IPS-18c (cell line): ENCODE data around the gene SLC13A3.
"Not testable (repeated sequence)": the region's sequence is repeated elsewhere in the genome, so short reads cannot be mapped to it uniquely, and the experiment has no call there.

Source experiments
- H3K4me3 ChIP-seq: 2 replicates; pipeline ENCODE4 v1.7.0; 2013; ENCODE audit warnings: low read depth, mild to moderate bottlenecking, low read length, moderate library complexity; ENCODE audit not compliant: insufficient read depth
- H3K9me3 ChIP-seq: one replicate; pipeline ENCODE4 v1.6.1; 2013; ENCODE audit warnings: mild to moderate bottlenecking, low read length, moderate library complexity; ENCODE audit not compliant: control insufficient read depth, insufficient read depth

SLC13A3 gene

GRCh38 chr20:46683668-46683938, 32.3 kb upstream of the SLC13A3 start:
- Histone ChIP-seq H3K4me3 (peak overlapping the region; percentile 34), H3K9me3 (no peaks in the 10 kb centered on the region)

- Histone ChIP-seq H3K9me3 (no peaks in the 10 kb centered on the region), H3K4me3 (peak overlapping the region; percentile 34)
Measured at GRCh38 chr20:46683011-46683667, 31.9 kb upstream of the SLC13A3 start.

- no peaks in the 10 kb centered on the region for H3K9me3 ChIP-seq
- H3K4me3 ChIP-seq: no peak overlapping the region; the same call in 1 of the 2 replicates
Measured at GRCh38 chr20:46682063-46682821, 31.0 kb upstream of the SLC13A3 start.

GRCh38 chr20:46681032-46681854, 30.0 kb upstream of the SLC13A3 start:
- Histone ChIP-seq H3K4me3 (no peak overlapping the region), H3K9me3 (no peaks in the 10 kb centered on the region)

- Histone ChIP-seq H3K9me3 (no peaks in the 10 kb centered on the region), H3K4me3 (no peak overlapping the region)
Measured at GRCh38 chr20:46680684-46681031, 29.4 kb upstream of the SLC13A3 start.

- no peaks in the 10 kb centered on the region for H3K9me3 ChIP-seq
Measured at GRCh38 chr20:46678516-46678915, 27.3 kb upstream of the SLC13A3 start.

GRCh38 chr20:46677608-46678007, 26.3 kb upstream of the SLC13A3 start:
- Histone ChIP-seq H3K9me3 (no peaks in the 10 kb centered on the region), H3K4me3 (no peak overlapping the region)

More at GRCh38 chr20:46678516-46678915, 27.3 kb upstream of the SLC13A3 start:
- no peak overlapping the region for H3K4me3 ChIP-seq

- not testable (repeated sequence) for H3K9me3 ChIP-seq, H3K4me3 ChIP-seq
Measured at GRCh38 chr20:46676649-46677316, 25.5 kb upstream of the SLC13A3 start.

GRCh38 chr20:46674253-46675083, 23.2 kb upstream of the SLC13A3 start:
- Histone ChIP-seq H3K4me3 (no peak overlapping the region), H3K9me3 (no peaks in the 10 kb centered on the region)

- H3K9me3 ChIP-seq: no peaks in the 10 kb centered on the region
Measured at GRCh38 chr20:46673394-46674252, 22.4 kb upstream of the SLC13A3 start.

GRCh38 chr20:46672543-46673148, 21.4 kb upstream of the SLC13A3 start:
- no peak overlapping the region for H3K4me3 ChIP-seq
- H3K9me3 ChIP-seq: no peaks in the 10 kb centered on the region

More at GRCh38 chr20:46673394-46674252, 22.4 kb upstream of the SLC13A3 start:
- no peak overlapping the region for H3K4me3 ChIP-seq

GRCh38 chr20:46671866-46672542, 20.7 kb upstream of the SLC13A3 start:
- no peak overlapping the region for H3K4me3 ChIP-seq
- H3K9me3 ChIP-seq: no peaks in the 10 kb centered on the region

GRCh38 chr20:46670585-46671584, 19.6 kb upstream of the SLC13A3 start:
- no peaks in the 10 kb centered on the region for H3K9me3 ChIP-seq
- H3K4me3 ChIP-seq: no peak overlapping the region

GRCh38 chr20:46670228-46670584, 18.9 kb upstream of the SLC13A3 start:
- Histone ChIP-seq H3K9me3 (no peaks in the 10 kb centered on the region), H3K4me3 (no peak overlapping the region)
